ENCODE measurements around the gene KRTAP9-1. TPM values are rescaled to one million over a fixed set of nuclear protein-coding genes. Genes with fewer than 3 reads are reported as not detected.
"Not testable (repeated sequence)": the region's sequence is repeated elsewhere in the genome, so short reads cannot be mapped to it uniquely, and the experiment has no call there.

The KRTAP9-1 gene
- polyA plus RNA-seq, 1 donor from 2014 or later, result not detected

DNA sequence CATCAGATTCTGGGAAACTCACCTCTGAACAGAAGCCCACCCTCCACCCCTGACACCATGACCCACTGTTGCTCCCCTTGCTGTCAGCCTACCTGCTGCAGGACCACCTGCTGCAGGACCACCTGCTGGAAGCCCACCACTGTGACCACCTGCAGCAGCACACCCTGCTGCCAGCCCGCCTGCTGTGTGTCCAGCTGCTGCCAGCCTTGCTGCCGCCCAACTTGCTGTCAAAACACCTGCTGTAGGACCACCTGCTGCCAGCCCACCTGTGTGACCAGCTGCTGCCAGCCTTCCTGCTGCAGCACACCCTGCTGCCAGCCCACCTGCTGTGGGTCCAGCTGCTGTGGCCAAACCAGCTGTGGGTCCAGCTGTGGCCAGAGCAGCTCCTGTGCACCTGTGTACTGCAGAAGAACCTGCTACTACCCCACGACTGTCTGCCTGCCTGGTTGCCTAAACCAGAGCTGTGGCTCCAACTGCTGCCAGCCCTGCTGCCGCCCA is 37.0 kb downstream of the KRTAP9-1 start, which contains the start of gene KRTAP9-2:
Gene KRTAP9-2, plus strand, starts transcription at position 51 of the 498 bp plus-strand sequence. Its CDS starts 7 bp downstream, at position 58.
- H2AFZ ChIP-seq (ENCODE audit: low read depth, low read length); H3K4me3 ChIP-seq (ENCODE audit: low read length); H3K79me2 ChIP-seq (replicated peaks; ENCODE audit: insufficient read depth, low read length); H3K4me2 ChIP-seq (ENCODE audit: low read length); H3K9ac ChIP-seq (ENCODE audit: low read length); H4K20me1 ChIP-seq (ENCODE audit: insufficient read depth); H3K27ac ChIP-seq (ENCODE audit: low read length); H3K9me3 ChIP-seq (ENCODE audit: low read length); H3K27me3 ChIP-seq (ENCODE audit: insufficient read depth, low read depth, low read length); H3K36me3 ChIP-seq (ENCODE audit: insufficient read depth, low read length); H3K9me2 ChIP-seq (ENCODE audit: insufficient read depth, low read length); H3F3A ChIP-seq (ENCODE audit: insufficient read depth, low read length, poor library complexity, severe bottlenecking): not testable (repeated sequence)

DNA sequence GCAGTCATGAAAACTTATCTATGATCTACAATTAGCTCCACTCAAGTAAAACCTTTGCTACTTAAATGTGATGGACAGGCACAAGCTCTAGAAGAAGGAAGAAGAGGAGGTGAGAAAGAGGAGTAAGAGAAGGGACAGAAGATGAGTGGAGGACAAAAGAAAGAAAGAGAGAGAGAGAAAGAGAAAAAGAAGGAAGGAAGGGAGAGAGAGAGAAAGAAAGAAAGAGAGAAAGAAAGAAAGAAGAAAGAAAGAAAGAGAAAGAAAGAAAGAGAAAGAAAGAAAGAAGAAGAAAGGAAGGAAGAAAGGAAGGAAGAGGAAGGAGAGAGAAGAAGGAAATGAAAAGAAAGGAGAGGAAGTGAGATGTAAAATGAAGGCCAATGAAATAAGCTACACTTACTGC is 40.4 kb downstream of the KRTAP9-1 start:
- Histone ChIP-seq H3K36me3 (ENCODE audit: insufficient read depth, low read length) (no peaks in the 10 kb centered on the region), H3K27me3 (ENCODE audit: insufficient read depth, low read depth, low read length) (no peaks in the 10 kb centered on the region), H3F3A (ENCODE audit: insufficient read depth, low read length, poor library complexity, severe bottlenecking) (no peaks in the 10 kb centered on the region)

DNA sequence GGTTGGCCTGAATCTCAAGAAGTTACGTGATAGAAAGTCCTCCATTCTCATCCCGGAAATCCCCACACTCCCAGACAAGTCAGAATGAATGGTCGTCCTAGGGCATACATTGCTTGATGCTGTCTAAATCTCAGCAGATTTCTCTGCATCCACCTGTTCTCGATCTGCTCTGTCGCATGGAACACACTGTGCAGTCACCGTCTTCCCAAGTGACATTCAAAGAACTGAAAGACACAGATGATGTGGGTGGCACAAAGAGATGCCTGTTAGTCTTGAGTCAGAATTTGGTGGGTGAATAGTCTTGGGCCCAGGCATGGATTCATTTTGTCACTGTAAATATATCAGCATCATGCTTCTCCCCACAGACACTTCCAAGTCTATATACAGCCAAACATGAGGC is 42.0 kb downstream of the KRTAP9-1 start:
- Histone ChIP-seq H3K27ac (ENCODE audit: low read length) (no peak overlapping the region), H3K79me2 (replicated peaks; ENCODE audit: insufficient read depth, low read length) (no peaks in the 10 kb centered on the region), H3K4me2 (ENCODE audit: low read length) (no peak overlapping the region), H2AFZ (ENCODE audit: low read depth, low read length) (no peak overlapping the region), H4K20me1 (ENCODE audit: insufficient read depth) (no peaks in the 10 kb centered on the region), H3K9me3 (ENCODE audit: low read length) (no peaks in the 10 kb centered on the region), H3K36me3 (ENCODE audit: insufficient read depth, low read length) (no peaks in the 10 kb centered on the region), H3F3A (ENCODE audit: insufficient read depth, low read length, poor library complexity, severe bottlenecking) (no peaks in the 10 kb centered on the region), H3K9ac (ENCODE audit: low read length) (no peak overlapping the region), H3K4me3 (ENCODE audit: low read length) (no peak overlapping the region), H3K27me3 (ENCODE audit: insufficient read depth, low read depth, low read length) (no peaks in the 10 kb centered on the region), H3K9me2 (ENCODE audit: insufficient read depth, low read length) (no peaks in the 10 kb centered on the region)
- TF ChIP-seq MXI1 (conservative IDR thresholded peaks at IDR 0.05; ENCODE audit: poor library complexity, severe bottlenecking) (no peak), POLR2AphosphoS5 (IDR thresholded peaks at IDR 0.05) (no peak), SMC3 (conservative IDR thresholded peaks at IDR 0.05; ENCODE audit: poor library complexity) (no peak)
- TF ChIP-seq, protein P1, sequence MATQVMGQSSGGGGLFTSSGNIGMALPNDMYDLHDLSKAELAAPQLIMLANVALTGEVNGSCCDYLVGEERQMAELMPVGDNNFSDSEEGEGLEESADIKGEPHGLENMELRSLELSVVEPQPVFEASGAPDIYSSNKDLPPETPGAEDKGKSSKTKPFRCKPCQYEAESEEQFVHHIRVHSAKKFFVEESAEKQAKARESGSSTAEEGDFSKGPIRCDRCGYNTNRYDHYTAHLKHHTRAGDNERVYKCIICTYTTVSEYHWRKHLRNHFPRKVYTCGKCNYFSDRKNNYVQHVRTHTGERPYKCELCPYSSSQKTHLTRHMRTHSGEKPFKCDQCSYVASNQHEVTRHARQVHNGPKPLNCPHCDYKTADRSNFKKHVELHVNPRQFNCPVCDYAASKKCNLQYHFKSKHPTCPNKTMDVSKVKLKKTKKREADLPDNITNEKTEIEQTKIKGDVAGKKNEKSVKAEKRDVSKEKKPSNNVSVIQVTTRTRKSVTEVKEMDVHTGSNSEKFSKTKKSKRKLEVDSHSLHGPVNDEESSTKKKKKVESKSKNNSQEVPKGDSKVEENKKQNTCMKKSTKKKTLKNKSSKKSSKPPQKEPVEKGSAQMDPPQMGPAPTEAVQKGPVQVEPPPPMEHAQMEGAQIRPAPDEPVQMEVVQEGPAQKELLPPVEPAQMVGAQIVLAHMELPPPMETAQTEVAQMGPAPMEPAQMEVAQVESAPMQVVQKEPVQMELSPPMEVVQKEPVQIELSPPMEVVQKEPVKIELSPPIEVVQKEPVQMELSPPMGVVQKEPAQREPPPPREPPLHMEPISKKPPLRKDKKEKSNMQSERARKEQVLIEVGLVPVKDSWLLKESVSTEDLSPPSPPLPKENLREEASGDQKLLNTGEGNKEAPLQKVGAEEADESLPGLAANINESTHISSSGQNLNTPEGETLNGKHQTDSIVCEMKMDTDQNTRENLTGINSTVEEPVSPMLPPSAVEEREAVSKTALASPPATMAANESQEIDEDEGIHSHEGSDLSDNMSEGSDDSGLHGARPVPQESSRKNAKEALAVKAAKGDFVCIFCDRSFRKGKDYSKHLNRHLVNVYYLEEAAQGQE (IDR thresholded peaks at IDR 0.05; ENCODE audit: borderline replicate concordance), result no peak
- TF ChIP-seq, protein P2, sequence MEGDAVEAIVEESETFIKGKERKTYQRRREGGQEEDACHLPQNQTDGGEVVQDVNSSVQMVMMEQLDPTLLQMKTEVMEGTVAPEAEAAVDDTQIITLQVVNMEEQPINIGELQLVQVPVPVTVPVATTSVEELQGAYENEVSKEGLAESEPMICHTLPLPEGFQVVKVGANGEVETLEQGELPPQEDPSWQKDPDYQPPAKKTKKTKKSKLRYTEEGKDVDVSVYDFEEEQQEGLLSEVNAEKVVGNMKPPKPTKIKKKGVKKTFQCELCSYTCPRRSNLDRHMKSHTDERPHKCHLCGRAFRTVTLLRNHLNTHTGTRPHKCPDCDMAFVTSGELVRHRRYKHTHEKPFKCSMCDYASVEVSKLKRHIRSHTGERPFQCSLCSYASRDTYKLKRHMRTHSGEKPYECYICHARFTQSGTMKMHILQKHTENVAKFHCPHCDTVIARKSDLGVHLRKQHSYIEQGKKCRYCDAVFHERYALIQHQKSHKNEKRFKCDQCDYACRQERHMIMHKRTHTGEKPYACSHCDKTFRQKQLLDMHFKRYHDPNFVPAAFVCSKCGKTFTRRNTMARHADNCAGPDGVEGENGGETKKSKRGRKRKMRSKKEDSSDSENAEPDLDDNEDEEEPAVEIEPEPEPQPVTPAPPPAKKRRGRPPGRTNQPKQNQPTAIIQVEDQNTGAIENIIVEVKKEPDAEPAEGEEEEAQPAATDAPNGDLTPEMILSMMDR (IDR thresholded peaks at IDR 0.05; ENCODE audit: poor library complexity, severe bottlenecking), result no peak

More for the DNA sequence above, 40.4 kb downstream of the KRTAP9-1 start:
- Histone ChIP-seq H4K20me1 (ENCODE audit: insufficient read depth) (no peaks in the 10 kb centered on the region), H3K9me2 (ENCODE audit: insufficient read depth, low read length) (no peaks in the 10 kb centered on the region), H3K4me3 (ENCODE audit: low read length) (no peak overlapping the region), H3K9ac (ENCODE audit: low read length) (no peak overlapping the region), H3K79me2 (replicated peaks; ENCODE audit: insufficient read depth, low read length) (no peaks in the 10 kb centered on the region), H3K27ac (ENCODE audit: low read length) (no peak overlapping the region), H2AFZ (ENCODE audit: low read depth, low read length) (no peak overlapping the region), H3K4me2 (ENCODE audit: low read length) (no peak overlapping the region), H3K9me3 (ENCODE audit: low read length) (no peaks in the 10 kb centered on the region)
- TF ChIP-seq, protein P2 (IDR thresholded peaks at IDR 0.05; ENCODE audit: poor library complexity, severe bottlenecking), result no peak
- TF ChIP-seq EZH2 (IDR thresholded peaks at IDR 0.05; ENCODE audit: borderline replicate concordance, insufficient read depth, low read length, poor library complexity, severe bottlenecking) (no peak), SMC3 (conservative IDR thresholded peaks at IDR 0.05; ENCODE audit: poor library complexity) (no peak), TAF1 (IDR thresholded peaks at IDR 0.05; ENCODE audit: low read depth) (no peak), POLR2AphosphoS5 (IDR thresholded peaks at IDR 0.05) (no peak), EP300 (conservative IDR thresholded peaks at IDR 0.05; ENCODE audit: poor library complexity, severe bottlenecking) (no peak), RAD21 (conservative IDR thresholded peaks at IDR 0.05) (no peak), MXI1 (conservative IDR thresholded peaks at IDR 0.05; ENCODE audit: poor library complexity, severe bottlenecking) (no peak)
- TF ChIP-seq, protein P1 (IDR thresholded peaks at IDR 0.05; ENCODE audit: borderline replicate concordance), result no peak
